WTC11 (cell line): ENCODE results near the gene TLK1. TPM values are rescaled to one million over a fixed set of nuclear protein-coding genes. Genes with fewer than 3 reads are reported as not detected.
"Not testable (repeated sequence)": the region's sequence is repeated elsewhere in the genome, so short reads cannot be mapped to it uniquely, and the experiment has no call there.

Experiments
- ATAC-seq: fragments of 200-7000 bp; cut with Tn5 transposase; 2 replicates; pipeline ENCODE4 v1.10.0; 2021; ENCODE audit warnings: mild to moderate bottlenecking, moderate library complexity
- CTCF ChIA-PET: fragments of 300-600 bp; sonication (Branson Sonifier 250); formaldehyde crosslinking; loops from one replicate; lab custom pipeline; 2021; ENCODE audit warnings: antibody characterized with exemption; lab: Charles Lee
- POLR2A ChIA-PET: fragments of 350-600 bp; sonication (Branson Sonifier 250); formaldehyde crosslinking; loops from one replicate; lab custom pipeline; 2021; ENCODE audit warnings: antibody characterized with exemption; lab: Charles Lee
- DNase-seq: peaks from one replicate; pipeline ENCODE4 v3.0.0; 2021; ENCODE audit warnings: low spot score
- H3K27ac Mint-ChIP-seq: 2 replicates; pipeline ENCODE4 v1.8.0; 2021; ENCODE audit warnings: mixed read lengths
- H3K27me3 Mint-ChIP-seq: 2 replicates; pipeline ENCODE4 v1.8.0; 2021; ENCODE audit warnings: low read depth, mild to moderate bottlenecking, moderate library complexity, mixed read lengths
- H3K36me3 Mint-ChIP-seq: 2 replicates; pipeline ENCODE4 v1.8.0; 2021; ENCODE audit warnings: mixed read lengths
- H3K4me1 Mint-ChIP-seq: 2 replicates; pipeline ENCODE4 v1.8.0; 2022; ENCODE audit warnings: mixed read lengths
- H3K4me3 Mint-ChIP-seq: 2 replicates; pipeline ENCODE4 v1.8.0; 2021; ENCODE audit warnings: mild to moderate bottlenecking, moderate library complexity, mixed read lengths
- H3K9me3 Mint-ChIP-seq: 2 replicates; pipeline ENCODE4 v1.8.0; 2021; ENCODE audit warnings: mixed read lengths
- CBFB ChIP-seq: sonication (generic); formaldehyde crosslinking; IDR thresholded peaks from 2 replicates; pipeline ENCODE4 v1.8.1; 2022; ENCODE audit warnings: mild to moderate bottlenecking, low read depth, missing genetic modification reagents
- FOXJ3 ChIP-seq: sonication (generic); formaldehyde crosslinking; IDR thresholded peaks from 2 replicates; pipeline ENCODE4 v1.9.0; 2021; ENCODE audit warnings: missing genetic modification reagents, mild to moderate bottlenecking, borderline replicate concordance
- FOXK1 ChIP-seq: sonication (generic); formaldehyde crosslinking; IDR thresholded peaks from 2 replicates; pipeline ENCODE4 v1.8.0; 2022; ENCODE audit warnings: mild to moderate bottlenecking, moderate library complexity, missing genetic modification reagents
- FOXP1 ChIP-seq: sonication (generic); formaldehyde crosslinking; IDR thresholded peaks from 2 replicates; pipeline ENCODE4 v1.8.0; 2022; ENCODE audit warnings: missing genetic modification reagents, mild to moderate bottlenecking, moderate library complexity, borderline replicate concordance
- GTF2I ChIP-seq: fragments of 250-450 bp; sonication (Bioruptor Pico); conservative IDR thresholded peaks from 2 replicates; pipeline ENCODE4 v1.4.0; 2021; ENCODE audit warnings: mild to moderate bottlenecking
- IRF2 ChIP-seq: sonication (generic); formaldehyde crosslinking; IDR thresholded peaks from 2 replicates; pipeline ENCODE4 v1.8.0; 2022; ENCODE audit warnings: low read depth, missing genetic modification reagents, borderline replicate concordance
- MYBL2 ChIP-seq: sonication (generic); formaldehyde crosslinking; IDR thresholded peaks from 2 replicates; pipeline ENCODE4 v1.8.1; 2023; ENCODE audit warnings: mild to moderate bottlenecking, moderate library complexity, missing genetic modification reagents
- NFATC4 ChIP-seq: fragments of 250-450 bp; sonication (Bioruptor Pico); IDR thresholded peaks from 2 replicates; pipeline ENCODE4 v1.9.0; 2021; ENCODE audit warnings: mild to moderate bottlenecking
- RELA ChIP-seq: sonication (generic); formaldehyde crosslinking; IDR thresholded peaks from 2 replicates; pipeline ENCODE4 v1.8.1; 2022; ENCODE audit warnings: missing genetic modification reagents, mild to moderate bottlenecking, borderline replicate concordance
- SMAD4 ChIP-seq: sonication (generic); formaldehyde crosslinking; IDR thresholded peaks from 2 replicates; pipeline ENCODE4 v1.8.0; 2022; ENCODE audit warnings: mild to moderate bottlenecking, missing genetic modification reagents
- TEAD1 ChIP-seq: sonication (generic); formaldehyde crosslinking; IDR thresholded peaks from 2 replicates; pipeline ENCODE4 v1.8.0; 2022; ENCODE audit warnings: mild to moderate bottlenecking, missing genetic modification reagents
- ZBTB21 ChIP-seq: sonication (generic); formaldehyde crosslinking; IDR thresholded peaks from 2 replicates; pipeline ENCODE4 v1.8.1; 2023; ENCODE audit warnings: mild to moderate bottlenecking, missing genetic modification reagents, borderline replicate concordance
- ZNF317 ChIP-seq: sonication (generic); formaldehyde crosslinking; IDR thresholded peaks from 2 replicates; pipeline ENCODE4 v1.8.1; 2023; ENCODE audit warnings: low read depth, mild to moderate bottlenecking, moderate library complexity, missing genetic modification reagents, borderline replicate concordance
- ZNF396 ChIP-seq: fragments of 250-450 bp; sonication (Bioruptor Pico); IDR thresholded peaks from 2 replicates; pipeline ENCODE4 v1.8.0; 2021; ENCODE audit warnings: mild to moderate bottlenecking, moderate library complexity, borderline replicate concordance
- ZNF423 ChIP-seq: fragments of 250-450 bp; sonication (Bioruptor Pico); IDR thresholded peaks from 2 replicates; pipeline ENCODE4 v2.1.2; 2022; ENCODE audit warnings: mild to moderate bottlenecking, moderate library complexity
- total RNA-seq: library from RNA; stranded (reverse); gene quantifications from 3 replicates; pipeline ENCODE4 v1.2.3, GENCODE V29; 2021
- TF ChIP-seq, protein P1 (sequence below): sonication (generic); formaldehyde crosslinking; IDR thresholded peaks from 2 replicates; pipeline ENCODE4 v1.8.1; 2023; ENCODE audit warnings: mild to moderate bottlenecking, missing genetic modification reagents, moderate library complexity
- TF ChIP-seq, protein P2 (sequence below): fragments of 200-600 bp; IDR thresholded peaks from 2 replicates; pipeline ENCODE4 v1.8.0; 2022; ENCODE audit warnings: antibody characterized with exemption
- TF ChIP-seq, protein P3 (sequence below): sonication (generic); formaldehyde crosslinking; IDR thresholded peaks from 2 replicates; pipeline ENCODE4 v1.8.0; 2022; ENCODE audit warnings: mild to moderate bottlenecking, missing genetic modification reagents
- TF ChIP-seq, protein P4 (sequence below): fragments of 250-450 bp; sonication (Bioruptor Pico); IDR thresholded peaks from 2 replicates; pipeline ENCODE4 v1.9.0; 2021; ENCODE audit warnings: mild to moderate bottlenecking

Gene TLK1
- total RNA-seq, 1 experiment from 2014 or later, result 91.1 TPM

DNA sequence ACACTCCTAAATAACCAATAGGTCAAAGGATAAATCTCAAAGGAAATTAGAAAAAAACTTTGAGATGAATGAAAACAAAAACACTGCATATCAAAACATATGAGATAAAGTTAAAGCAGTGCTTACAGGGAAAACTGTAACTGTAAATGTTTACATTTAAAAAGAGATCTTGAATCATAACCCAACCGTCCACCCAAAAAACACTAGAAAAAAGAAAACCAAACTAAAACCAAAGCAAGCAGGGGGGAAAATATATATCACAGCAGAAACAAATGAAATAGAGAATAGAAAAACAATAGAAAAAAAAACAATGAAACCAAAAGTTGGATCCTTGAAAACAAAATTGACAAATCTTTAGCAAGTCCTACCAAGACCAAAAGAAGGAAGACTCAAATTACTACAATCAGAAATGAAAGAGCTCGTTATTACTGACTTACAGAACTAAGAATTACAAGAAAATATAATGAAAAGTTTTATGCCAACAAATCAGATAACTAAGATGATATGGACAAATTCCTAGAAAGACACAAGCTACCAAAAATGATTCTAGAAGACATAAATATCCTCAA, 65.6 kb downstream of the TLK1 start:
- CTCF ChIA-PET, result interaction anchor here (1.7 kb wide), 1 partner anchor 8 kb away, joined by 9 read pairs; no protein-coding TSS in a partner anchor
- ATAC-seq, result no peak
- Mint-ChIP-seq H3K36me3 (peaks cover 16% of the 10 kb centered on the region), H3K27me3 (no peaks in the 10 kb centered on the region), H3K4me1 (peaks cover 37% of the 10 kb centered on the region), H3K9me3 (peaks cover 16% of the 10 kb centered on the region), H3K4me3 (no peak overlapping the region), H3K27ac (peak overlapping the region; percentile 51; the same call in 1 of the 2 replicates)
- no peak for DNase-seq
- POLR2A ChIA-PET, result no interaction called here
- TF ChIP-seq ZNF317 (CRISPR knock-in tag) (no peak), ZBTB21 (CRISPR knock-in tag) (no peak), TEAD1 (no peak), NFATC4 (no peak), FOXP1 (CRISPR knock-in tag) (no peak), FOXK1 (CRISPR knock-in tag) (no peak), IRF2 (no peak), RELA (CRISPR knock-in tag) (no peak), MYBL2 (CRISPR knock-in tag) (no peak), FOXJ3 (CRISPR knock-in tag) (no peak), CBFB (no peak), ZNF396 (no peak), ZNF423 (CRISPR knock-in tag) (no peak), SMAD4 (no peak)
- TF ChIP-seq, protein P1, sequence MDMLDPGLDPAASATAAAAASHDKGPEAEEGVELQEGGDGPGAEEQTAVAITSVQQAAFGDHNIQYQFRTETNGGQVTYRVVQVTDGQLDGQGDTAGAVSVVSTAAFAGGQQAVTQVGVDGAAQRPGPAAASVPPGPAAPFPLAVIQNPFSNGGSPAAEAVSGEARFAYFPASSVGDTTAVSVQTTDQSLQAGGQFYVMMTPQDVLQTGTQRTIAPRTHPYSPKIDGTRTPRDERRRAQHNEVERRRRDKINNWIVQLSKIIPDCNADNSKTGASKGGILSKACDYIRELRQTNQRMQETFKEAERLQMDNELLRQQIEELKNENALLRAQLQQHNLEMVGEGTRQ (CRISPR knock-in tag), result no peak
- TF ChIP-seq, protein P2, sequence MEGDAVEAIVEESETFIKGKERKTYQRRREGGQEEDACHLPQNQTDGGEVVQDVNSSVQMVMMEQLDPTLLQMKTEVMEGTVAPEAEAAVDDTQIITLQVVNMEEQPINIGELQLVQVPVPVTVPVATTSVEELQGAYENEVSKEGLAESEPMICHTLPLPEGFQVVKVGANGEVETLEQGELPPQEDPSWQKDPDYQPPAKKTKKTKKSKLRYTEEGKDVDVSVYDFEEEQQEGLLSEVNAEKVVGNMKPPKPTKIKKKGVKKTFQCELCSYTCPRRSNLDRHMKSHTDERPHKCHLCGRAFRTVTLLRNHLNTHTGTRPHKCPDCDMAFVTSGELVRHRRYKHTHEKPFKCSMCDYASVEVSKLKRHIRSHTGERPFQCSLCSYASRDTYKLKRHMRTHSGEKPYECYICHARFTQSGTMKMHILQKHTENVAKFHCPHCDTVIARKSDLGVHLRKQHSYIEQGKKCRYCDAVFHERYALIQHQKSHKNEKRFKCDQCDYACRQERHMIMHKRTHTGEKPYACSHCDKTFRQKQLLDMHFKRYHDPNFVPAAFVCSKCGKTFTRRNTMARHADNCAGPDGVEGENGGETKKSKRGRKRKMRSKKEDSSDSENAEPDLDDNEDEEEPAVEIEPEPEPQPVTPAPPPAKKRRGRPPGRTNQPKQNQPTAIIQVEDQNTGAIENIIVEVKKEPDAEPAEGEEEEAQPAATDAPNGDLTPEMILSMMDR, result no peak
- TF ChIP-seq, protein P3, sequence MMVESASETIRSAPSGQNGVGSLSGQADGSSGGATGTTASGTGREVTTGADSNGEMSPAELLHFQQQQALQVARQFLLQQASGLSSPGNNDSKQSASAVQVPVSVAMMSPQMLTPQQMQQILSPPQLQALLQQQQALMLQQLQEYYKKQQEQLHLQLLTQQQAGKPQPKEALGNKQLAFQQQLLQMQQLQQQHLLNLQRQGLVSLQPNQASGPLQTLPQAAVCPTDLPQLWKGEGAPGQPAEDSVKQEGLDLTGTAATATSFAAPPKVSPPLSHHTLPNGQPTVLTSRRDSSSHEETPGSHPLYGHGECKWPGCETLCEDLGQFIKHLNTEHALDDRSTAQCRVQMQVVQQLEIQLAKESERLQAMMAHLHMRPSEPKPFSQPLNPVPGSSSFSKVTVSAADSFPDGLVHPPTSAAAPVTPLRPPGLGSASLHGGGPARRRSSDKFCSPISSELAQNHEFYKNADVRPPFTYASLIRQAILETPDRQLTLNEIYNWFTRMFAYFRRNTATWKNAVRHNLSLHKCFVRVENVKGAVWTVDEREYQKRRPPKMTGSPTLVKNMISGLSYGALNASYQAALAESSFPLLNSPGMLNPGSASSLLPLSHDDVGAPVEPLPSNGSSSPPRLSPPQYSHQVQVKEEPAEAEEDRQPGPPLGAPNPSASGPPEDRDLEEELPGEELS (CRISPR knock-in tag), result no peak

DNA sequence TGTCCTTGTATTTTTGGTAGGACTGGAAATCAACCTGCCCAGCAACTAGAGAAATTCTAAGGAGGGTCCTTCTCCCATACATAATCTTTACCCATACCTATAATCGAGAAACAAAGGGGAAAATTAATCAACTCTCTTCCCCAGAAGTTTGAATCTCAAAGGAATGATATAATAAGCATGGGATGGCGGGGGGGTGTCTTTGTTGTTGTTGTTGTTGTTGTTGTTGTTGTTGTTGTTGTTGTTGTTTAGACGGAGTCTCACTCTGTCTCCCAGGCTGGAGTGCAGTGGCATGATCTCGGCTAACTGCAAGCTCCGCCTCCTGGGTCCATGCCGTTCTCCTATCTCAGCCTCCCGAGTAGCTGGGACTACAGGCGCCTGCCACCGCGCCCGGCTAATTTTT, 69.2 kb downstream of the TLK1 start:
- H3K9me3 Mint-ChIP-seq, H3K27ac Mint-ChIP-seq, ATAC-seq, DNase-seq, CTCF ChIA-PET, H3K36me3 Mint-ChIP-seq, H3K4me3 Mint-ChIP-seq, H3K27me3 Mint-ChIP-seq: not testable (repeated sequence)
- POLR2A ChIA-PET, result interaction anchor here (0.7 kb wide), 1 partner anchor 156 kb away, joined by 3 read pairs; no protein-coding TSS in a partner anchor
- peaks cover 43% of the 10 kb centered on the region for H3K4me1 Mint-ChIP-seq

DNA sequence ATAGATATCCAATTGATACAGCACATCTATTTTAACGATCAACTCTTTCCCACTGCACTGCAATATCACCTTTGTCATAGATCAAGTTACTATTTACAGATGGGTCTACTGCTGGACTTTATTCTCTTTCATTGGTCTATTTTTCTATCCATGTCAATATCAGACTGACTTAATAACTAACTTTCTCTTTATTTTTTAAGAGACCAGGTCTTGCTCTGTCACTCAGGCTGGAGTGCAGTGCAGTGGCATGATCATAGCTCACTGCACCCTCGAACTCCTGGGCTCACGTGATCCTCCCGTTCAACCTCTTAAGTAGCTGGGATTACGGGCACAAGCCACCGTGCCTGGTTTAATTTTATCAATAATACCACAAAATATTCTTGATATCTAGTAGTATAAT, 71.2 kb downstream of the TLK1 start:
- CTCF ChIA-PET, result no interaction called here
- no peaks in the 10 kb centered on the region for H3K27me3 Mint-ChIP-seq
- DNase-seq, result no peak
- H3K4me1 Mint-ChIP-seq, result peaks cover 42% of the 10 kb centered on the region
- ATAC-seq, result no peak
- TF ChIP-seq, protein P4, sequence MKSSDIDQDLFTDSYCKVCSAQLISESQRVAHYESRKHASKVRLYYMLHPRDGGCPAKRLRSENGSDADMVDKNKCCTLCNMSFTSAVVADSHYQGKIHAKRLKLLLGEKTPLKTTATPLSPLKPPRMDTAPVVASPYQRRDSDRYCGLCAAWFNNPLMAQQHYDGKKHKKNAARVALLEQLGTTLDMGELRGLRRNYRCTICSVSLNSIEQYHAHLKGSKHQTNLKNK, result no peak
- no peak for TF ChIP-seq GTF2I (CRISPR knock-in tag)
- H3K27ac Mint-ChIP-seq, result peak overlapping the region; percentile 7; the same call in 1 of the 2 replicates
- H3K9me3 Mint-ChIP-seq, result no peaks in the 10 kb centered on the region
- no peak overlapping the region for H3K4me3 Mint-ChIP-seq
- no peaks in the 10 kb centered on the region for H3K36me3 Mint-ChIP-seq
- POLR2A ChIA-PET, result no interaction called here
